Ishikawa (cell line): ENCODE data around the gene ELAVL1.

Experiments
- CEBPB ChIP-seq: IDR thresholded peaks from 2 replicates; pipeline ENCODE4 v1.6.1; 2012
- CREB1 ChIP-seq: IDR thresholded peaks from 2 replicates; pipeline ENCODE4 v1.6.1; 2012; ENCODE audit warnings: low read depth
- EGR1 ChIP-seq: IDR thresholded peaks from 2 replicates; pipeline ENCODE4 v1.6.1; 2012
- EP300 ChIP-seq: IDR thresholded peaks from 2 replicates; pipeline ENCODE4 v1.6.1; 2012; ENCODE audit warnings: borderline replicate concordance
- FOXM1 ChIP-seq: IDR thresholded peaks from 2 replicates; pipeline ENCODE4 v1.6.1; 2012; ENCODE audit warnings: low read depth, borderline replicate concordance
- MAX ChIP-seq: IDR thresholded peaks from 2 replicates; pipeline ENCODE4 v1.6.1; 2012
- NFIC ChIP-seq: IDR thresholded peaks from 2 replicates; pipeline ENCODE4 v1.6.1; 2012
- RAD21 ChIP-seq: IDR thresholded peaks from 2 replicates; pipeline ENCODE4 v1.6.1; 2012; ENCODE audit warnings: low read depth
- TAF1 ChIP-seq: IDR thresholded peaks from 2 replicates; pipeline ENCODE4 v1.6.1; 2012; ENCODE audit warnings: low read depth, mild to moderate bottlenecking
- TCF12 ChIP-seq: IDR thresholded peaks from 2 replicates; pipeline ENCODE4 v1.6.1; 2012; ENCODE audit warnings: low read depth
- TEAD4 ChIP-seq: IDR thresholded peaks from 2 replicates; pipeline ENCODE4 v1.6.1; 2012
- USF1 ChIP-seq: IDR thresholded peaks from 2 replicates; pipeline ENCODE4 v1.6.1; 2012
- YY1 ChIP-seq: IDR thresholded peaks from 2 replicates; pipeline ENCODE4 v1.6.1; 2012; ENCODE audit warnings: low read depth
- ZBTB7A ChIP-seq: IDR thresholded peaks from 2 replicates; pipeline ENCODE4 v1.6.1; 2012; ENCODE audit warnings: low read depth
- TF ChIP-seq, protein P1 (sequence below): IDR thresholded peaks from 2 replicates; pipeline ENCODE4 v1.6.1; 2012; ENCODE audit warnings: low read depth, mild to moderate bottlenecking

ELAVL1 gene

GRCh38 chr19:7965259-7965841, 40.1 kb downstream of the ELAVL1 start:
- TF ChIP-seq RAD21 (no peak), TEAD4 (no peak), MAX (no peak), YY1 (no peak)

- TF ChIP-seq TEAD4 (no peak), TAF1 (no peak), MAX (no peak), USF1 (no peak), RAD21 (no peak), YY1 (no peak), TCF12 (no peak), EGR1 (no peak), CEBPB (no peak), ZBTB7A (no peak), NFIC (no peak), FOXM1 (no peak)
- TF ChIP-seq, protein P1, sequence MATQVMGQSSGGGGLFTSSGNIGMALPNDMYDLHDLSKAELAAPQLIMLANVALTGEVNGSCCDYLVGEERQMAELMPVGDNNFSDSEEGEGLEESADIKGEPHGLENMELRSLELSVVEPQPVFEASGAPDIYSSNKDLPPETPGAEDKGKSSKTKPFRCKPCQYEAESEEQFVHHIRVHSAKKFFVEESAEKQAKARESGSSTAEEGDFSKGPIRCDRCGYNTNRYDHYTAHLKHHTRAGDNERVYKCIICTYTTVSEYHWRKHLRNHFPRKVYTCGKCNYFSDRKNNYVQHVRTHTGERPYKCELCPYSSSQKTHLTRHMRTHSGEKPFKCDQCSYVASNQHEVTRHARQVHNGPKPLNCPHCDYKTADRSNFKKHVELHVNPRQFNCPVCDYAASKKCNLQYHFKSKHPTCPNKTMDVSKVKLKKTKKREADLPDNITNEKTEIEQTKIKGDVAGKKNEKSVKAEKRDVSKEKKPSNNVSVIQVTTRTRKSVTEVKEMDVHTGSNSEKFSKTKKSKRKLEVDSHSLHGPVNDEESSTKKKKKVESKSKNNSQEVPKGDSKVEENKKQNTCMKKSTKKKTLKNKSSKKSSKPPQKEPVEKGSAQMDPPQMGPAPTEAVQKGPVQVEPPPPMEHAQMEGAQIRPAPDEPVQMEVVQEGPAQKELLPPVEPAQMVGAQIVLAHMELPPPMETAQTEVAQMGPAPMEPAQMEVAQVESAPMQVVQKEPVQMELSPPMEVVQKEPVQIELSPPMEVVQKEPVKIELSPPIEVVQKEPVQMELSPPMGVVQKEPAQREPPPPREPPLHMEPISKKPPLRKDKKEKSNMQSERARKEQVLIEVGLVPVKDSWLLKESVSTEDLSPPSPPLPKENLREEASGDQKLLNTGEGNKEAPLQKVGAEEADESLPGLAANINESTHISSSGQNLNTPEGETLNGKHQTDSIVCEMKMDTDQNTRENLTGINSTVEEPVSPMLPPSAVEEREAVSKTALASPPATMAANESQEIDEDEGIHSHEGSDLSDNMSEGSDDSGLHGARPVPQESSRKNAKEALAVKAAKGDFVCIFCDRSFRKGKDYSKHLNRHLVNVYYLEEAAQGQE: no peak
Measured at GRCh38 chr19:7963566-7963965, 41.9 kb downstream of the ELAVL1 start.

DNA sequence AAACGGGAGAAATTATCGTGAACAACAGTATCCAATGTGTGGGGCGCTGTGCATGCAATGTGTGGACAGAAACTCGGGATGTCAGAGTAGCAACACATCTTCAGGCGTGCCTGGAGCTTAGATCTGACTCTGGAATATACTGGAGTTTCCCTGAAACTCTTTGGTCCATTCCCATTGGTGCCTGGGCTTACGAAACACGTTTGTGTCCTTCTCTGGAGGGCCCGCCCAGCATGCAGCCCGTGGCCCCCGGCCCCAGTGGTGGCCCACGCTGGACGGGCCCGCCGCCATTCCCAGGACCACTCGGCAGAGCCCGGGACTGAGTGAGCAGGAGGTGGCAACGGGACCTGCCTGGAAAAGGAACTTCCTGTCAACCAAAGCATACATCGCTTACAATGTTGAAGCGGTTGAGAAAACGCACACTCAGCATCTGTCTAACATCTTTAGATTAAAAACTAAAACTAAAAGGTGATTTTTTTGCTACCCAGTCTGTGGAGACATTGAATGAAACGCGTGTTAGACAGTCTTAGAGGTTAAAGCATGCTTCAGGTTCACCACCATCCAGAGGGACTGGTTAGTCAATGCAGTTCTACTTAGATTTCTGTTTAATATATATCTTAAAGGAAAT, 42.7 kb downstream of the ELAVL1 start:
- TF ChIP-seq TEAD4: no peak
- TF ChIP-seq MAX: no peak
- no peak for TF ChIP-seq USF1
- TF ChIP-seq, protein P1: no peak
- no peak for TF ChIP-seq ZBTB7A
- no peak for TF ChIP-seq NFIC
- TF ChIP-seq EP300: no peak
- TF ChIP-seq TAF1: no peak
- TF ChIP-seq TCF12: no peak
- no peak for TF ChIP-seq YY1
- TF ChIP-seq RAD21: no peak
- no peak for TF ChIP-seq CREB1
- no peak for TF ChIP-seq FOXM1
- no peak for TF ChIP-seq CEBPB

- TF ChIP-seq CREB1 (no peak), EP300 (no peak), TEAD4 (no peak)
Measured at GRCh38 chr19:7961920-7962626, 43.4 kb downstream of the ELAVL1 start.

DNA sequence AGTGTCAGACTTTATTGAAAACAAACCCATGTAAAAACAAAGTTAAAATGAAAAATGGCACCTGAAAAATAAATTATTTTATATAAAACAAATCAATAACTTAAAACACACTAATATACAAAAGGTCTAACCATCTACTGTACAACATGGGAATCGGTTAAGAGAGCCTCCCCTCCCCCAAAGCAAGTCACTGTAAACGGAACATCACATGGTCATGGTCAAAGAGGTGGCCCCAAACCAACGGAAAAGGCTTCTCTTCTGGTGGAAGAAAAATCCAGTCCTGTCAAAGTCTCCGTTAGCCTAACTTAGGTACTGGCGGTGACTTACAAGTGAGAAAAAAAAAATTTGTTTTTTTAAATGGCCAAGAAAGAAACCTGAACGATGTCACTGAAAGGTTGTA, 46.2 kb downstream of the ELAVL1 start:
- TF ChIP-seq ZBTB7A (no peak), MAX (no peak)

GRCh38 chr19:7955696-7956095, 49.7 kb downstream of the ELAVL1 start:
- TF ChIP-seq, protein P1: no peak
- TF ChIP-seq NFIC (no peak), MAX (no peak), EGR1 (no peak), TAF1 (no peak), ZBTB7A (no peak), TCF12 (peak; percentile 33; the same call in 1 of the 2 replicates), FOXM1 (no peak), CEBPB (no peak), TEAD4 (peak; percentile 44; the same call in 1 of the 2 replicates)
